NB4 (cell line): ENCODE data around the gene ITSN1.

Source experiments
- CTCF ChIP-seq: IDR thresholded peaks from one replicate; pipeline ENCODE4 v1.5.1; 2012; ENCODE audit warnings: low read depth, low read length
- MAX ChIP-seq: IDR thresholded peaks from 2 replicates; pipeline ENCODE4 v1.6.1; 2011; ENCODE audit warnings: low read depth, low read length
- MYC ChIP-seq: IDR thresholded peaks from 2 replicates; pipeline ENCODE4 v1.6.1; 2011; ENCODE audit warnings: low read depth, low read length
- POLR2A ChIP-seq: IDR thresholded peaks from 2 replicates; pipeline ENCODE4 v1.6.1; 2011; ENCODE audit warnings: mild to moderate bottlenecking; ENCODE audit not compliant: insufficient read length; ENCODE audit errors: extremely low read depth

GRCh38 chr21:33821503-33822322 is 179.4 kb downstream of the ITSN1 start:
- TF ChIP-seq CTCF (no peak), MYC (no peak), POLR2A (no peak), MAX (no peak)
